HS-5 (cell line): ENCODE measurements around the gene TUBB6.

ENCODE experiments used
- DNase-seq: peaks from one replicate; pipeline ENCODE4 v3.0.0-alpha.2; 2012; ENCODE audit warnings: low read depth

TUBB6 gene

DNA sequence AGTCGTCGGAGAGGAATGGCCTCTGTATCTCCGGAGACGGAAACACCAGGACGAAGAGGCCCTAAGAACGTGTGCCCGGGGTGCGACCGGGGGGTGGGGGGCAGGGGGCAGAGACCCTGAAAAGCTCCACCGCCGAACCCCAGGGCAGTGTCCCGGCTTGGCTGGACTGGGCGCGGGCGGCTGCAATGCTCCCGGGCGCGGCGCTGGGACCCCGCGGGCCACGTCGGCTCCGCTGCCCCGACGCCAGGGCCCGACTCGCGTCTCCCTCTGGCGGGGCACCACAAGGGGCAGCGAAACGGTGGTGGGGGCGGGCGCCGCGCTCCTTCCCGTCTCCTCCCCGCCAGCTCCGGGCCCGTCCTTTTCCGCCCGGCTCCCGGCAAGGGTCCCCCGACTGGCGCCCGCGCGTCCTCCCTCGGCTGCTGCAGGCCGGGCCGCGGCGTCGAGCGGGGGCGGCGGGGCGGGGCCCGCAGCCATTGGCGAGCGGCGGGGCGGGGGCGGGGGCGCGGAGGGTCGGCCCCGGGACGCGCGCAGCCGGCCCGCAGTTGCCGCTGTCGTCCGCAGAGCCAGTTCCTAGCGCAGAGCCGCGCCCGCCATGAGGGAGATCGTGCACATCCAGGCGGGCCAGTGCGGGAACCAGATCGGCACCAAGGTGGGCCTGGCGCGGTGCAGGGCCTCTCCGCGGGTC, at the start of gene TUBB6:
Gene TUBB6 (plus strand): TSS at position 541 of the 685 bp plus-strand sequence. CDS start 52 bp downstream, at position 593.
- no peak for DNase-seq

DNA sequence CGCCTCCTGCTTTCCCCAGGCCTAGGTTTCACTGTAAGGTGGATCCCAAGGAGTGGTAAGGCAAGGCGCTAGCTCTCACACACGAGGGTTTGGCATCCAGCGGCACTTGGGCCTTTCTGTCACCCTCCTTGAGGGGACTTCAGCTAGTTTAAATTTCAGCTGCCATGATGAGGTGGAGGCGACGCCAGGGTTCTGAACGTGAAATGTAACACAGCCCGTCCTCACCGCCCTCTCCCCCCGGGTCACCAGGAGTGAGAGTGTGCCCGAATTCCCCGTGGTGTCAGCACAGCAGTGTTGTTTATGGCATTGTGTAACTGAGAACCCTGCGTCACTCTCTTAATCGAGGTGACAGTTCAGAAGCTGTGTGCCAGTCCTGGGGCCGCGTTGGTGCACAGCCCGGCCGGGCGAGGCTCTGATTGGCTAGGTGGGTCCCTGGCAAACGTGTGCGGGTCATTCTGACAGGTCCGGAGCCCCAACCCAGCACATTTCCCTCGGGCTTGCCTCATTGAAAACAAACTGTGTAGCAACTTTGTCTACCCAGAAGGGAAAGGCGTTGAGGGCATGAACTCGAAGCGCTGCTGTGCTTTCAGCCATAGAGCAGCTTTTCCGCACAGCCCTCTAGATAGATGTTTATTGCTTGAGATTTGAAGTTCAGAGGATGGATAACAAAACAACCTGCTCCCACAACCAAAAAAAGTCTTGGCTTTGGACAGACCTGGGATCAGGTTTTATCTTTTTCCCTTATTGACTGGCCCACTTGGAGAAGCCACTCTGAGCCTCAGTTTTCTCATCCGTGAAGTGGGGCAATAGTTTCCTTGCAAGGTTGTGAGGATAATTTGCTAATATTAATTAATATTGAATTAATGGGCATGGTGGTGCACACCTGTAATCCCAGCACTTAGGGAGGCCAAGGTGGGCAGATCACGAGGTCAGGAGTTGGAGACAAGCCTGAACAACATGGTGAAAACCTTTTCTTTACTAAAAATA, 49.0 kb upstream of the TUBB6 start:
- no peak for DNase-seq

- no peak for DNase-seq
These were observed 45.3 kb upstream of the TUBB6 start for GRCh38 chr18:12262748-12263147.

DNA sequence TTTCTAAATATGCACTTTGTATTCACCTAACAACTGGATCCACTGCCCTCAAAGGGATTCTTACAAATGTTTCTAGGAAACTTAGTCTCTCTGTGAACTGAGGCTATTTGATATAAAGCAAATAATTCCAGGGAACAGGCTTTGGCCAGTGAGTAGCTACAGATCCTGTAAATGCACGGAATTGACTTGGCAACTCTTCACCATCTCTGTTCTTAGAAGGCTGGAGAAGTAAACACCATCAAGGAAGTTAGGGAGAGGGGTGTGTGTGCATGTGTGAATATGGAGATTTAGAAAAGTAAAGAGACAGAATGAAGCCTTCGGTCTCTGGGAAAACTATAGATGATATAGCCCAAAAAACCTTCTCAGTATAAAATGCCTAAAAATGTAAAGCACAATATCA, 43.2 kb upstream of the TUBB6 start:
- no peak for DNase-seq

DNA sequence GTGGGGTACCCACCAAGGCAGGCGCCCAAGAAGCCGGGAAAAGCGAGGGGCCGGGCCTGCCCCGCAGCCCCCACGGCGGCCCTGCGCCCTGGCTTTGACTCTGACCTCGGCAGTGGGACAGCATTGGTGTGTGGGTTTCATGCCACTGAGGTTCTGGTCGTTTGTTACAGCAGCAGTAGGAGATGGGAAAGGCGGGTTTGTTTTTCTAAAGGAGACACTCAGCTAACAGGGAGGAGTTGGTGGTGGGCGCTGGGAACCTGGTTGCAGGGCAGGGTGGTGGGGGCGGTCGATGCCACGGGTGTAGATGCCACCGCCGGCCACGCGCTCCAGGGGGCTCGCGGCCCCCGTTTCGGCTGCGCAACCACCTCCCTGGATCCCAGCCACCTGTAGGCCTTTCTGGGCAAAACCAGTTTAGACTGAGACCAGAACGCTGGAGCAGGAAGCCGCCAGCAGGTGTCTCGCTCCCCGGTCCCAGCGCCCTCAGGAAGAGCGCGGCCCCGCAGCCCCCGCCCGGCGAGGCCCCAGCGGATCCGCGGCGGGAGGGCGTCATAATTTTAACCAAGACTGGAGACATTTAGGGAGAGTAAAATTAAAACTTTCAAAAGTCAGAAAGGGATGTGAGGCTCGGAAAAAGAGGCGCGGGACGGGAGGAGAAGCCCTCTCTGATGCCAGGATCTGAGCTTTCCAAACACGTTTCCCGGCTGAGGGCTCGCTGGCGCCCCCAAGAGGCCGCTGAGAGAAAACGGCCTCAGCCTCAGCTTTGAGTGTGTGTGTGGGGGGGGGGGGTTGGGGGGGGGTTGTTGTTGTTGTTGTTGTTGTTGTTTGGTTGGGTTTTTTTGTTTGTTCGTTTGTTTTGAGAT, 36.4 kb upstream of the TUBB6 start:
- peak; percentile 48 for DNase-seq

- no peak for DNase-seq
These were observed 33.2 kb upstream of the TUBB6 start for GRCh38 chr18:12274793-12275192.

GRCh38 chr18:12276736-12277554, 31.1 kb upstream of the TUBB6 start:
- no peak for DNase-seq

DNA sequence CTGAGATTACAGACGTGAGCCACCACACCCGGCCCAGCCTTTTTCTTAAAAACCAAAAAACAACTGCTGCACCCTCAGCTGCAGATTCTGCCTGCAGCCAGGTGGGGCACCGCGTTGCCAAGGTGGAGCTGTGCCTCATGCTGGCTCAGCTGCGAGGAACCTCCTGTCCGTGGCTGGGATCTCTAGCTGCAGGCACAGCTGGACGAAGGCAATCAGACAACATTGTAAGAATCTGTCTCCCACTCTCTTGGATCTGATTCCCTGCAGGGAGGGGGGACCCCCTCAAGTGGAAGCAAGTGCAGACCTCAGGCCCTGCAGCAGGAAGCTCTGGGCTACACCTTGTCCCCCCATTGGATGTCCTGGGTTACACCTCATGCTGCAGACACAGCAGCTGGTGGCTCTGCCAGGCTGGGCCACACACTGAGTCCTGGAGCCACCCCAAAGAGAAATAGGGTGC, 29.8 kb upstream of the TUBB6 start:
- no peak for DNase-seq

GRCh38 chr18:12278741-12279682, 29.0 kb upstream of the TUBB6 start:
- no peak for DNase-seq

DNA sequence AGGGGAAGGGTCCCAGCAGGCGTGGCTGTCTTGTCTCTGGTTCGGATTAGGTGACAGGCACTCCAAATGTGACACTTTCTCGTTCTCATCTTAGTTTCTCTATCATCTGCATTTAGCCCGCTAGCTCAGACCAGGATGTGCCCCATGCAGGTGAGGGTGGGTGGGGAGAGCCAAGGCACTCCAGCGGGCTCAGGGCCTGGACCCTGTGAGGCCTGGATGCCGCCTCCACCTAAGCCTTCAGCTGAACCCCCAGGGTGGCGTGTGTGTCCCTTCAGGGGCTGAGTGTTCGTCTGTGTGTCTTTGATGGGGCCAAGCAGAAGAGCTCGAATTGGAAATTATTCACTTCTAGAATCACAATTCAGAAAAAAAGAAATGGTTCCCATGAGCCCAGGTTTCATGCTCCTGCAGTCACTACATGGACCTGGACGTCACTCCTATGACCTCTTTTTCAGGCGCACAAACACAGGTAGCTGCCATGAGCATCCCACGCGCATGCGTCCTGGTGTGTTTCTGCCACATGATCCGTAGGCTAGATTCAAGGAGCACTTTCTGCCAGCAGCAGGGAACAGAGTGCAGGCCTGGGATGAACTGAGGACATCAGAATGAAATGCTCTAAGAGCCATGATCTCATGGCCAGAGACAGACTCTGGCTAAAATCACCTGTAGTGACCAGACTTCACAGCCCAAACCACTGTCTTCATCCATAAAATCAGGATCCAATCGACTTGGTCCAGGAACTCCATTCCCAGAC, 28.1 kb upstream of the TUBB6 start:
- DNase-seq: no peak

GRCh38 chr18:12281861-12282260, 26.2 kb upstream of the TUBB6 start:
- DNase-seq: peak; percentile 20

DNA sequence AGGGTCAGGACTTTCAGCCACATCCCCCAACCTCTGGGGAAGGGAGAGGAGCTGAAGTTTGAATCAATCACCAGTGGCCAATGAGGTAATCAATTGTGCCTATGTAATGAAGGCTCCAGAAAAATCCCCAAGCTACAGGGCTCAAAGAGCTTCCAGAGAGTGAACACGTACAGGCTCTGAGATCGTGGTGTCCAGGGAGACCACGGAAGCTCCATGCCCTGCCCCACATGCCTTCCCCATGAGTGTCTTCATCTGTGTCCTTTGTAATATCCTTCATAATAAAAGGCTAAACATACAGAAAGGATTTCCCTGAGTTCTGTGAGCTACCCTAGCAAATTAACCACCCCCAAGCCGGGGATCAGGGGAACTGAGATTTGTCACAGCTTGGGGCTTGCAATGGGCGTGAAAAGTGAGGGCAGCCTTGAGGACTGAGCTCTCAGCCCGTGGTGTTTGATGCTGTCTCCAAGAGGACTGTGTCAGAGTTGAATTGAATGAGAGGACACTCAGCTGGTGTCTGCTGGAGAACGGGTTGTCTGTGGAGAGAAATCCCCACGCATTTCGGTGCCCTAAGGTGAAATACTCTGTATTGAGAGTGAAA, 25.5 kb upstream of the TUBB6 start:
- peak; percentile 69 for DNase-seq

DNA sequence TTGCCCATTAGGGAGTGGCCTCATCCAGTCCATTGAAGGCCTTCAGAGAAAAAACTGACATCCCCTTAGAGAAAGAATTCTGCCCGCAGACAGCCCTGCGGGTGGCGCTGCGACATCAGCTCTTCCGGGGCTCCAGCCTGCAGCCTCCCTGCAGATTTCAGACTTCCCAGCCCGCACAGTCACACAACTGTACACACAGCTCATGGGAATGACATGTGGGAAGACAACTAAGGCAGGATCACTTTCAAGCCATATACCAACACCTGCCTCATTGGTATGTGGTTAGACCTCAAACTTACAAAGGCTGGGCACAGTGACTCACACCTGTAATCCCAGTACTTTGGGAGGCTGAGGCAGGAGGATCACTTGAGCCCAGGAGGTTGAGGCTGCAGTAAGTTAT, 24.8 kb upstream of the TUBB6 start:
- DNase-seq: no peak

DNA sequence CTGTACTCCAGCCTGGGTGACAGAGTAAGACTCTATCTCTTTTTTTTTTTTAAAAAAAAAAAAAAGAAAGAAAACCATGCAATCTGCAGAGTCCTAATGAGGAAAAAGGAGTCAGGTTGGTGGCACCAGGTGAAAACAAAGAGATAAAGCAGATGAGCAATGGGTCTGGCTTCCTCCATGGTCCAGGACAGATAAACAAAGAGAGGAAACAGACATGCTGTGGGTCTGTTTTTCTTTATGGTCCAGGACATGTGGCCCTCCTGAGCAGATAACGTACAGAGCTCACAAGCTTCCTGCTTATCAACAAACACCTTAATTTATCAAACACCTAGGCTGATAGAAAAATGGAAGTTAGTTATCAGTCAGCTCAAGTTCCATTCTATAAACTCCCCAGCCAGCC, 24.4 kb upstream of the TUBB6 start:
- no peak for DNase-seq

GRCh38 chr18:12287131-12287681, 20.8 kb upstream of the TUBB6 start:
- DNase-seq: no peak

- DNase-seq: peak; percentile 31
These were observed 20.2 kb upstream of the TUBB6 start for GRCh38 chr18:12287684-12288402.

DNA sequence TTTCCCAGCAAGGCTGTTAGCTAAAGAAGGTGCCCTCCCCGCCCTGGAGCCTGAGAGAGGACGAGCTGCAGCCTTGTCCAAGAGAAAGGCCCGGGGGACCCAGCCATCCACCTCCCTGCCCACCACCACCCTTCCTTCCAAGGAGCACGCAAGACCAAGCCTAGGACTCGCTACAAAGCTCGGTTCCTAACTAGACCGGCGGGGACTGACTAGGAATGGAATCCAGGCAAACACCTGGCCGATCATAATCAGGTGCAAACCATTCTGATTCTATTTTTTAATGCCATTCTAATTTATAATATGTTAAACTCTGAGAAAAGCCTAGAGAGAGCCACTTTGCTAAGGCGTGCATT, 19.7 kb upstream of the TUBB6 start:
- DNase-seq: no peak

DNA sequence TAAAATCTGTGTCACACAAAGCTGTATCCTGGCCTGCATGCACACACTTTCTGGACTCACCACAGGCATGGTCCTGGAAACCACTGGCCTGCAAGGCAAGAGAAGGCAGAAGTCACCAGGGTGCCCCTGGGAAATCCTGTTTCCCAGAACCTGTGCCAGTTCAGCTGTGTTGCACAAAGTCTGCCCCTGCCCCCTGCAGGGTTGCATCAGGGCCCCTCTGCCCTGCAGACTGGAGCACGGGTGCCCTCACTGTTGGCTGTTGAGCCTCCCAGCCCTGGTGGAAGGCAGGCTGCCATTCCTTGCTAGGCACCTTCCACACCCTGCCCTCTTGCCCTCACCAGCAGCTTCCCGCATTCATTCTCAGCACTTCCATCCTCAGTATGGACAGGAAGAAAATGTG, 18.0 kb upstream of the TUBB6 start:
- no peak for DNase-seq
